ENCODE data around the gene ARRB1.

ARRB1 gene

DNA sequence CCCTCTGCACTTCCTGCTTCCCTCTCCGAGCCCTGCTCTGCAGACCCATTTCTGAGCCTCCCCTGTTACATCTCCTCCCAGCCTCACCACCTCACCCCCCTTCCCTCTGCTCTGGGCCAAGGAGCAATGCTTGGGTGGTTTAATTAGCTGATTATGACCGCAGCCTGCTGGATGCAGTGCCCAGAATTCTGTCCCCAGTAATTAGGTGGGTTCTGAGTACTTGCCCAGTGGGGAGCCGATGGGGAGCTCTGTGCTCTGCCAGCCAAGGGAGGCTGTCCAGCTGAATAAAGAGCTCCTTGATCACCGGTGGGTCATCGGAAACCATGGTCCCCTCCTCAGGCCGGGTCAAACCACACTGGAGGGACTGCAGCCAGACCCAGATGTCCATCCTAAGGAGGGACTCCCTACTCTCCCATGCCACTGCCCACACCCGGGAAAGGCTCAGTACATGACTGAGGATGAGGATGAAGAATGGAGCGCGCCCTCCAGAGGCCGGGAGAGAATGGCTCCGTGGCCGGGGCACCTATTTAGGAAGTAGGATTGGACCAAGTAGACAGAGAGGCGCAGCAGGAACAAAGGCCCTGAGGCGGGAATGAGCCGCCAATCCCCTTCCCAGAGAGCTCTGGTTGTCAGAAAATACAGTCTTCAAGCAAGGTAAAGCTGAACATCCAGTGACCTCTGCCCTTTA is 9.1 kb downstream of the ARRB1 start:
- TF ChIP-seq, protein P1, sequence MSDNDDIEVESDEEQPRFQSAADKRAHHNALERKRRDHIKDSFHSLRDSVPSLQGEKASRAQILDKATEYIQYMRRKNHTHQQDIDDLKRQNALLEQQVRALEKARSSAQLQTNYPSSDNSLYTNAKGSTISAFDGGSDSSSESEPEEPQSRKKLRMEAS (IDR thresholded peaks at IDR 0.05; ENCODE audit: low read depth, low read length) = no peak
- no peak for TF ChIP-seq POLR2A (IDR thresholded peaks at IDR 0.05; ENCODE audit: extremely low read depth, insufficient read length)
- no peak for TF ChIP-seq MYC (IDR thresholded peaks at IDR 0.05; ENCODE audit: low read depth, low read length)
- TF ChIP-seq CTCF (IDR thresholded peaks at IDR 0.05; ENCODE audit: low read depth, low read length) = no peak
- no peak overlapping the region for H3K4me3 ChIP-seq (ENCODE audit: low read depth, low read length)
- no peak for DNase-seq (ENCODE audit: low read depth)

- TF ChIP-seq, protein P1 (IDR thresholded peaks at IDR 0.05; ENCODE audit: low read depth, low read length) = 0 out of 2 replicates have a peak, but pooled peaks have one; percentile 14
- TF ChIP-seq MYC (IDR thresholded peaks at IDR 0.05; ENCODE audit: low read depth, low read length) = no peak
- DNase-seq (ENCODE audit: low read depth) = peak; percentile 67
- peak overlapping the region; percentile 42 for H3K4me3 ChIP-seq (ENCODE audit: low read depth, low read length)
These were observed 9.8 kb downstream of the ARRB1 start for GRCh38 chr11:75341612-75342011.

- peak; percentile 98 for DNase-seq (ENCODE audit: low read depth)
- peak overlapping the region; percentile 55 for H3K4me3 ChIP-seq (ENCODE audit: low read depth, low read length)
- TF ChIP-seq, protein P1 (IDR thresholded peaks at IDR 0.05; ENCODE audit: low read depth, low read length) = peak; percentile 55; the same call in 1 of the 2 replicates
- TF ChIP-seq POLR2A (IDR thresholded peaks at IDR 0.05; ENCODE audit: extremely low read depth, insufficient read length) (no peak), CTCF (IDR thresholded peaks at IDR 0.05; ENCODE audit: low read depth, low read length) (peak; percentile 8), MYC (IDR thresholded peaks at IDR 0.05; ENCODE audit: low read depth, low read length) (no peak)
These were observed 11.6 kb downstream of the ARRB1 start for GRCh38 chr11:75339685-75340409.

DNA sequence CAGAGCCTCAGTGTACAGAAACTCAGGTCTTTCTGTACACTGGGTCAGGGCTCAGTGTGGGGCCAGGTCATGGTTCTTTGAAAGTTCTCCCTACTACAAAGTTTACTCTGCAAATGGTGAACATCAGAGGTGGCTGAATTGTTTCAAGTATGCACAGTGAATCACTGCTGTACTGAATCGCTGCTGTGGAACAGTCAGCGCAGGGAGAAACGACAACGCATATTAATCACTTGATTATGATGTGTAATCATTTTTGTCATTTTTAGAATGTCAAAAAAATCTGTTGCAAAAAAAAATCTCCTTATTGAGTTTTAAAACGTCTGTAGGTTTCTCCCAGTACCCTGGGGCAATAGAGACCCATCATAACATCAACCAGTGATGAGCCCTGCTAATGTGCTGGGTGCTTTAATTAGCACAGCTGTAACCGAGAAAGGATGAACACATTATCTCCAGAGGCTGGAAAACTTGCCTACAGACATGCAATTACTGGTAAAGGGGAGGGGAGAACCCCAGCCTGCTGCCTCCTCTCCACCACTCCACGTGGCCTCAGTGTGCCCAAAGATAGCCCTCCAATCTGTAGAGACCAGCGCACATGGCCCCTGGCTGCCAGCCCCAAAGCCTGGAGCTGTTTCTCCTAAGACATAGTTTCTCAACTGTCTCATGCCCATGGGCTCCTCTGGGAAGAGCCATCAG is 12.8 kb downstream of the ARRB1 start:
- no peak overlapping the region for H3K4me3 ChIP-seq (ENCODE audit: low read depth, low read length)
- peak; percentile 62 for DNase-seq (ENCODE audit: low read depth)
- TF ChIP-seq CTCF (IDR thresholded peaks at IDR 0.05; ENCODE audit: low read depth, low read length) = no peak
- TF ChIP-seq, protein P1 (IDR thresholded peaks at IDR 0.05; ENCODE audit: low read depth, low read length) = 0 out of 2 replicates have a peak, but pooled peaks have one; percentile 6

GRCh38 chr11:75337195-75337654 is 14.2 kb downstream of the ARRB1 start:
- peak; percentile 74 for DNase-seq (ENCODE audit: low read depth)
- H3K4me3 ChIP-seq (ENCODE audit: low read depth, low read length) = no peak overlapping the region
- no peak for TF ChIP-seq CTCF (IDR thresholded peaks at IDR 0.05; ENCODE audit: low read depth, low read length)
- TF ChIP-seq MYC (IDR thresholded peaks at IDR 0.05; ENCODE audit: low read depth, low read length) = no peak
- TF ChIP-seq, protein P1 (IDR thresholded peaks at IDR 0.05; ENCODE audit: low read depth, low read length) = no peak
- no peak for TF ChIP-seq POLR2A (IDR thresholded peaks at IDR 0.05; ENCODE audit: extremely low read depth, insufficient read length)
